Measurements from ENCODE around the gene ERCC6L2.

DNA sequence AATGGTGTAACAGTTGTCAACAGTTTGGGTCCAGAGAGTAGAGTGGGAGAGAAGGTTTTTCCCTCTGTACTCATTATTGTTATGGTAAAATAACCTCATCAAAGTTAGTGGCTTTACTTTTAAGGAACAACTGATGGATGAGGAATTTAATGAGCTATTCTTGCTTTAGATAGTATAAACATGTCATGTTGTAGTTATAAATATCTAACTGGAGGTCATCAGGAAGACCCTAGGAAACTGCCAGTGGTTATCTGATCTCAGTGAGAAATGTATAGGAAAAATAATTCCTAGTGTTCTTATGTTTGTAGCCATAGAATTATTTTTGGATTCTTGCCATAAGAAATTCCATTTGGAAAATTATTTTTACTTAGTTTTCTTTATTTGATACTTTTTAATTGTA lies 4.1 kb downstream of the ERCC6L2 start:
- TF ChIP-seq, protein P1, sequence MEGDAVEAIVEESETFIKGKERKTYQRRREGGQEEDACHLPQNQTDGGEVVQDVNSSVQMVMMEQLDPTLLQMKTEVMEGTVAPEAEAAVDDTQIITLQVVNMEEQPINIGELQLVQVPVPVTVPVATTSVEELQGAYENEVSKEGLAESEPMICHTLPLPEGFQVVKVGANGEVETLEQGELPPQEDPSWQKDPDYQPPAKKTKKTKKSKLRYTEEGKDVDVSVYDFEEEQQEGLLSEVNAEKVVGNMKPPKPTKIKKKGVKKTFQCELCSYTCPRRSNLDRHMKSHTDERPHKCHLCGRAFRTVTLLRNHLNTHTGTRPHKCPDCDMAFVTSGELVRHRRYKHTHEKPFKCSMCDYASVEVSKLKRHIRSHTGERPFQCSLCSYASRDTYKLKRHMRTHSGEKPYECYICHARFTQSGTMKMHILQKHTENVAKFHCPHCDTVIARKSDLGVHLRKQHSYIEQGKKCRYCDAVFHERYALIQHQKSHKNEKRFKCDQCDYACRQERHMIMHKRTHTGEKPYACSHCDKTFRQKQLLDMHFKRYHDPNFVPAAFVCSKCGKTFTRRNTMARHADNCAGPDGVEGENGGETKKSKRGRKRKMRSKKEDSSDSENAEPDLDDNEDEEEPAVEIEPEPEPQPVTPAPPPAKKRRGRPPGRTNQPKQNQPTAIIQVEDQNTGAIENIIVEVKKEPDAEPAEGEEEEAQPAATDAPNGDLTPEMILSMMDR (IDR thresholded peaks at IDR 0.05; ENCODE audit: insufficient read depth, low read length, poor library complexity, severe bottlenecking): no peak
- no peak for TF ChIP-seq EZH2phosphoT487 (conservative IDR thresholded peaks at IDR 0.05; ENCODE audit: low read length)

Data from SU-DHL-6 (cell line).